ENCODE measurements around the gene MYBPC2.
"Not testable (repeated sequence)": the region's sequence is repeated elsewhere in the genome, so short reads cannot be mapped to it uniquely, and the experiment has no call there.

The MYBPC2 gene

DNA sequence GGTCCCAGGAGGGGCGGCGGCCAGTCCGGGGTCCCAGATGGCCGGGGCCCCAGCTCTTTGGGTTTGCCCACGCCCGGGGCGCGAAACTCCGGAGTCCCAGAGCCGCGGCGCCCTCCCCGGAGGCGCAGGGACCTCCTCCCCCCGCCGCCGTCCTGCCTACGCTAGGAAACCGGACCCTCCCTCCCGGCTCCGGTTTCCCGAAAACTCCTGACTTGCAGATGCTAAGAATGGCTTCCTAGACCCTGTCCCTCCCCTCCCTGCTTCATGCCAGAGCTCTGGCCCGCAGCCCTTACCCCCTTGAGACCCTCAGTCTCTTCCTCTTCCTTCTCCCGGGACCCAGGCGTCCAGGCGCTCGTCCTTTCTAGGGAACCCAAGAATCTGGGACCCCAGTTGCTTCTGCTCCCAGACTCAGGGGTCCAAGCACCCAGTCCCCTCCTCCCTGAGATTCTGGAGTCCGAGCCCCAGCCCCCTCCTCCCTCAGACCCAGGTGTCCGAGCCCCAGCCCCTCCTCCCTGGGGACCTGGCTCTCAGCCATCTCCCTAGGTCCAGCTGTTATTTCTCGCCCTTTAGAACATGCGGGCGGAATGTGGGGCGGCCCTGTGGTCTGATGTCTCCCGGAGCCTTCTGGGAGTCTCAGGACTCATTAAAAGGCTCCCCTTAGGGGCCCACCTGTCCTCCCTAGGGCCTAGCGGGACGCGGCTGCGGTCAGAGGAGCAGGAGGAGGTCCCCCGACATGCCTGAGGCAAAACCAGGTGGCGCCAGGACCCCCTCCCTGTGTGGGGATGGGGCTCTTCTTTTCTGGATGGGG is at the start of gene MYBPC2:
Gene MYBPC2 (plus strand): TSS at position 672 of the 808 bp plus-strand sequence. CDS start 62 bp downstream, at position 734.
- peak; percentile 15 for DNase-seq

DNA sequence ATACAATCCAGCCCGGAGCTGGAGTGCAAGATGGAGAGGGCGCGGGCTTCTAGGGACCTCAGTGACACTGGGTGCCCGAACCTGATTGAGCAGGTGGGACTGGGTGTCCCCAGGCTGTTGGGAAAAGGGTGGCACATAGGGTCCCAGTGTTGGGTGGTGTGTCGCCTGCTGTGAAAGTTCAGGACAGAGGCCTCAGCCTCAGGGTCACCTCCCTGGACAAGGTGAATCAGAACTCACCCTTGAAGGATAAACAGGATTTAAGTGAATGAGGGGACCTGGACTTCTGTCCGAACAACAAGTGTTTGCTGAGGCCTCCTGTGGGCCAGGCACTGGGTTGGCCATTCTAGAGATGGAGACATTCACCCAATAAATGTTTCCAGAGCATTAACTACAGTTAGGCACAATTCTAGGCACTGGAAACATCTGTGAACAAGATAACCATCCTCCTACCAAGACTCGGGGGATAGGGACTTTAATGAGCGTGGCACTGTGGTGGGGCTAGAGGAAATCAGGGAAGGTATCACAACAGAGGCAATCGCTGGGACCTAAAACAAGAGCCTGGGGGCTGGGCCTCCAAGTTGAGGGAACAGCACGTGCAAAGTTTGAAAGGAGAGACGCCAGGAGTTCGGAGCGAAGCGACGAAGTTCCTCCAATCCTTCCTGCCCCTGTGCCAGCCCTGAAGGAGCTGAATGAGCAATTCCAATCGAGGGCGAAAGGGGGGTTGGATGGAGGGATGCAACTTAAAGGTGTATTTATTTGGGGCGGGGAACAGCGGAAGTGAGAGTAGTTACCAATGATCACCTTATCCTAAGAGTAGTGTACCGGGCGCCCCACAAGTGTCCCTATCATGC is 49.5 kb upstream of the MYBPC2 start:
- DNase-seq: no peak

DNA sequence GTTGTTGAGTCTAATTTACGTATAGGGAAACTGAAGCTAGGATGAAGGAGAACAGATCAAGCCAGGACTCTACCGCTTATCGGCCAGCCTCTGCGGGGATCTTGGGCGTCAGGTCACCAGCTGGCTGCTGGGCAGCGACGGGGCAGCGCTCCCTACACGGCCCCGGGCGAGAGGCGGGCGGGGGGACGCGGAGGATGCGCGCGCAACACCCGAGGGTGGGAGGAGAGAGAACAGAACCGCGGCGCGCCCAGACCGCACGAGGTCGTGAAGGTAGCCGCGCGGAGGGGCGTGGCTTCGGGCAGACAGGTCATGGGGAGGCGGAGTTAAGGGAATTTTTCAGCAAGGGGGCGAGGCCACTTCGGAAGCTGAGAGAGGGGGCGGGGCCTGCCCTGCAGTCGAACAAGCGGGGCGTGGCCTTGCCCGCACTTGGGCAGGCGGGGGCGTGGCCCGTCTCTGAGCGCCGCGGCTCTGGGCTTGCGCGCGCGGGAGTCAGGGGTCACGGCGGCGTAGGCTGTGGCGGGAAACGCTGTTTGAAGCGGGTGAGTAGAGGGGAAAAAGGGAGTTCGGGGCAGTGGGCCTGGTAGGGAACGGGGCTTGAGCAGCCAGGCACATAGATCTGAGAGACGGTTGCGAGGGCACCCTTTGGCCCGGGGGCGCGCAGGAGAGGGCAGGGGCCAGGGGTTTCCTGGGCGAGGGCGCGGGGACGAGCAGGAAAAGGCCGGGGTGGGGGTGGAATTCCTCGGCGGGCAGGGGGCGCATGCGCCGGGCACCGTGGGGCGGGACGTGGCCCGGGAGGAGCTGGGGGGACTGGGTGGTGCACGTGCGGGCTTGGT is 48.6 kb upstream of the MYBPC2 start, which contains the start of gene POLD1:
Gene POLD1 (plus strand): TSS at position 496 of the 833 bp plus-strand sequence. CDS start 14,505 bp downstream, outside the sequence.
- DNase-seq: peak; percentile 97

DNA sequence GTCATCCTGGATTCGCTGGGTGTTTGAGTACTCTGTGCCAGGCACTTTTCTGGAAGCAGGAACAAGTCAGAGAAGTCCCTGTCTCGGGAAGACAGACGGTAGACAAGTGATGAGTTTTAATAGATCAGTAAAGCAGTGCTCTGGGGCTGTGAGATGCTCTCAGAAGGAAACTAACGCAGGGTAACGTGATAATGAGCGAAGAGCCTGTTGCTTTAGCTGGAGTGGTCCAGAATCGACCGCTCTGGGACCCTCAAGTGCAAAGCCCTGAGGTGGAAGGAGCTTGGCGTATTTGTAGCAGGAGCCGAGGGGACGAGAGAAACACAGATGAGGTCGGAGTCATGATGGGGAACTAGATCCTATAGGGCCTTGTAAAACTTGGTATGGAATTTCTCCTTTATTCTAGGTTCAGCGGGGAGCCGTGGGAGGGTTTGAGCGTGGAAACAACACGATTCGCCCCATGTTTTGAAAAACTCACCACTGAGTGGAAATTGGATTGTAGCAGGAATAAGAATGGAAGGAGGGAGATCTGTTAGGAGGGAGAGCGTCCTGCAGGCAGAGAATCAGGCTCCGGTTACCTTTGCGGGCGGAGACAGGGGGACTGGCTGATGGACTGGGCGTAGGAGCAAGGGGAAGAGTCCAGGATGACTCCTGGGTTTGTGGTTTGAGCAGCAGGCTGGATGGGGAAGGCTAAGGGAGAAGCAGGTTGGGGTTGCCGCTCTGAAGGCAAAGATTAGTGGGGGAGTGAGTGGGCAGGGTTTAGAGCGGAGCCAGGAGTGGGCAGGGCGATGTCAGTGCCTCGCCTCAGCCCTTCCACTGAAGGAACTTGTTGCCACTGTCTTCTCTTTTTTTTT is 47.8 kb upstream of the MYBPC2 start:
- DNase-seq: peak; percentile 65

DNA sequence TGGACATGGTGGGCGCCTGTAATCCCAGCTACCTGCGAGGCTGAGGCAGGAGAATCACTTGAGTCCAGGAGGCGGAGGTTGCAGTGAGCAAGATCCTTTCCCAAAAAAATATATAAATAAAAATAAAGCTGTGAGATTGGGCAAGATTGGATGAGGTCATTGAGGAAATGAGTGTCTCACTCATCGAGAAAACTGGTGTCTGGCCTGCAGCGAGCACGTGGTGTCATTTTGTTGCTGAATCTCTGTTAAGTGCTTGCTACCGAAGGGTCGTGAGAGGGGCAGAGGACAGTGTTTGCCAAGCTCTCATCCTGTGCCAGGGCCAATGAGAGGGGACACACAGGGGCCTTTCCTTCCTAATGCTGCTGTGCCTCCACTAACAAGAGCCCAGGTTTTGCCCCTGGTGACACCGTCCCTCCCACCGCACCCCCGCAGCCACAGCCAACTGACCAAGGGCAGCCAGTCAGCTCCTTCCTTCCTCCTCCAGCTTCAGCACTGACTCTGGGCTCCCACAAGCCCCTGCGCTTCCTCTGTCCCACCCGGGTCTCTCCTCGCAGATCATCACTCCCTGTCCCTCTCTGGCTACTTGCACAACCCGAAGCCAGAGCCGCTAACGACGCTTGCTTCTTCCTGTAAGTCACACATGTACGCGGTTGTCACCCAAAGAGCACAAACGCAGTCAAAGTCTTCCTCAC is 45.4 kb upstream of the MYBPC2 start:
- DNase-seq: no peak

DNA sequence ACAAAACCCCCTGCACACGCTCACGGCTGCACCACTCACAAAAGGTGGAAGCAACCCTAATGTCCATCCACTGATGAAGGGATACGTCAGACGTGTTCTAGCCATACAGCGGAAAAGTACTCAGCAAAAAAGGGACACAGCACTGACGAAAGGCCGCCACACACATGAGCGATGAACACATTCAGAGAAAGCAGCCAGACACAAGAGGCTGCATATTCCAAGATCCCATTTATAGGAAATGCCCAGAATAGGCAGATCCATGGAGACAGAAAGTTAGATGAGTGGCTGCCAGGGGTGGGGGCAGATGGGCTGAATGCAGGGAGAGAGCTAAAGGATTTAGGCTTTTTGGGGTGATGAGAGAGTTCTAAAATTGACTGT is 44.8 kb upstream of the MYBPC2 start:
- no peak for DNase-seq

DNA sequence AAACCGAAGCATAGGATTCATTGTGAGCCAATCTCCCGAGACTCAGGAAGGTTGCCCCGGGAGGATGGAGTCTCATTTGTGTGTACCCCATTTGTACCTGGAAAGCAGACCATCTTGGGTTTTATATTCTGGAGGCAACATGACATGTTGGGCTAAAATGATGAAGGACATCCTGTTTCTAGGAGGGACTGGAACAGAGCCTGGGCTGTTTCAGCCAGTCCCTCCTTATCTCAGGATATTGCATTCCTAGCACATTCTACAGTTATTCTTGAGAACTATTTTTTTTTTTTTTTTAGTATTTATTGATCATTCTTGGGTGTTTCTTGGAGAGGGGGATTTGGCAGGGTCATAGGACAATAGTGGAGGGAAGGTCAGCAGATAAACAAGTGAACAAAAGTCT is 42.4 kb upstream of the MYBPC2 start:
- DNase-seq: not testable (repeated sequence)

DNA sequence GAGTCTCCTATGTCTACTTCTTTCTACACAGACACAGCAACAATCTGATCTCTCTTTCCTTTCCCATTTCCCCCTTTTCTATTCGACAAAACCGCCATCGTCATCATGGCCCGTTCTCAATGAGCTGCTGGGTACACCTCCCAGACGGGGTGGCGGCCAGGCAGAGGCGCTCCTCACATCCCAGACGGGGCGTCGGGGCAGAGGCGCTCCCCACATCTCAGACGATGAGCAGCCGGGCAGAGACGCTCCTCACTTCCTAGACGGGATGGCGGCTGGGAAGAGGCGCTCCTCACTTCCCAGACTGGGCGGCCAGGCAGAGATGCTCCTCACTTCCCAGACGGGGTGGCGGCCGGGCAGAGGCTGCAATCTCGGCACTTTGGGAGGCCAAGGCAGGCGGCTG is 41.7 kb upstream of the MYBPC2 start:
- DNase-seq: not testable (repeated sequence)

DNA sequence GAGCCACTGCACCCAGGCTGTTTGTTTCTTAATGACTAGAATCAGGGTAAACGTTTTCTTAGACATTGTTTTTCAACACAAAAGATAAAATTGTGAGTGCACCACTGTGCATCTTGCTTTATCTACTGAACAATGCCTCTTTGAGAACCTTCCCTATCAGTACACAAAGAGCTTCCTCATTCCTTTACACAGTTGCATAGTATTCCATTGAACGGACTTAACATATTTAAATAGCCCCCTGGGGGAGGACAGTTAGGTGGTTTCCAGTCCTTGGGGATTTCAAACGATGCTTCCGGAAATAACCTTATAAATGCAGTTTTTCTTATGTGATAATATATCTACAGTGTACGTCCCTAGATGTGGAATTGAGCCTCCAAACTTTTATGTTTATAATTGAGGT is 39.9 kb upstream of the MYBPC2 start:
- DNase-seq: no peak

DNA sequence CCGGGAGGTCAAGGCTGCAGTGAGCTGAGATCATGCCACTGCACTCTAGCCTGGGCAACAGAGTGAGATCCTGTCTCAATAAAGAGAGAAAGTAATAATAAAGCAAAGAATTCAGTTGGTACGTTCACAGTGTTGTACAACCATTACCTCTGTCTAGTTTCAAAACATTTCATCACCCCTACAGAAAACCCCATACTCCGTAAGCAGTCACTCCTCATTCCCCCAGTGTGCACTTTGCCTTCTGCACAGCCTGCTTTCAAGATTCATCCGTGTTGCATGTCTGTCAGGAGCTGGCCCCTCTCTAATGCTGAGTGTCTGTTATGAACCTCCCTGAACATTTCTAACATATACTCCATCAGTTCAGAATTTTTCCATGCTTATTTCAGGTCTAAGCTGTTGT is 39.1 kb upstream of the MYBPC2 start:
- no peak for DNase-seq

DNA sequence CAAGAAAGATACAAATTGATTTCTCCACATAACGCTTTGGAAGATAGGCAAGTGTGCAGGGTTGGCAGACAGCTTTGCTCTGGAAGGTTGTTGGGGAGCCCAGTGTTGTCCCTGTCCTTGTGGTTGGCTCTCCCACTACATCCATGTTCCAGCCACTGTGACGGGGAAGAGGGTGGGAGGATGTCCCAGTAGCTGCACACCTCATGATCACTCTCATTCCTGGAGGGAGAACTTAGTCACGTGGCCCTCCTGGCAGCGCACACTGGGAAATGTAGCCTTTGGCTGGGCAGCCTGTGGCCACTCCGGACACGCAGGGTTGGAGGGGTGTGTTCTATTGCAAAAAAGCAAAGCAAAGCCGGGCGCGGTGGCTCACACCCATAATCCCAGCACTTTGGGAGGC is 38.7 kb upstream of the MYBPC2 start:
- DNase-seq: no peak

DNA sequence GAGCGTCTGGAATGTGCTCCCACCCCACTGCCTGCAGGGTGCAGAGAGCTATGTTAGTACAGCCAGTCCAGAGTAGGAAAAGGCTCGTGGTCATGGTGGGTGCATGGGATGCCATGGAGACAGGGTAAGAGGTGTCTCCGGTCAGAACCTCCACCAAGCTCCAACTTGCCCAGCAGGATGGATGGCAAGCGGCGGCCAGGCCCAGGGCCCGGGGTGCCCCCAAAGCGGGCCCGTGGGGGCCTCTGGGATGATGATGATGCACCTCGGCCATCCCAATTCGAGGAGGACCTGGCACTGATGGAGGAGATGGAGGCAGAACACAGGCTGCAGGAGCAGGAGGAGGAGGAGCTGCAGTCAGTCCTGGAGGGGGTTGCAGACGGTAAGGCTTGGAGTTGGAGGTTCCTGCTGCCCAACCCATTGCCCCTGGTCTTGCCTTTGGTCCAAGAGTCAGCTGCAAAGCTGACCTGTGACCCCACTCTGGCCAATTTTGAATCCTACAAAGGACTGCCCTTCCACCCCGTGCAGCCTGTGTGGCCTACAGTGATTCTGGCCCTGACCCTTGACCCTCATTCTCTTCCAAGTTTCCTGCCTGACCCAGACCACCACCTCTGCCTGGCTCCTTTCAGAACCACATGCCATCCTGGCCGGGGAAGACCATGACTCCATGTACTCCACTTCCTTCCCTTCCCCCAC is 33.9 kb upstream of the MYBPC2 start:
- DNase-seq: no peak

DNA sequence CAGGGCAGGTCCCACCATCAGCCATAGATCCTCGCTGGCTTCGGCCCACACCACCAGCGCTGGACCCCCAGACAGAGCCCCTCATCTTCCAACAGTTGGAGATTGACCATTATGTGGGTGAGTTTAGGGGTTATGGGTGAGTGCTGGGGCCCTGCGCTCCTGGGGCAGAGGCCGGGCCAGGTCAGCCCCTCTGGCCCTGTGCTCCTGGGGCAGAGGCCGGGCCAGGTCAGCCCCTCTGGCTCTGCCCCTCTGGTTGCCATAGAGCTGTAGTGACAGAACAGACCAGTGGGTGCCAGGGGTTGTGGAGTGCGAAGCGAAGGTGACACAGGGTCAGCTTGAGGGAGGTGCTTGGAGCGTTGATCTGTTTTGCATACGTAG is 33.3 kb upstream of the MYBPC2 start:
- DNase-seq: no peak

DNA sequence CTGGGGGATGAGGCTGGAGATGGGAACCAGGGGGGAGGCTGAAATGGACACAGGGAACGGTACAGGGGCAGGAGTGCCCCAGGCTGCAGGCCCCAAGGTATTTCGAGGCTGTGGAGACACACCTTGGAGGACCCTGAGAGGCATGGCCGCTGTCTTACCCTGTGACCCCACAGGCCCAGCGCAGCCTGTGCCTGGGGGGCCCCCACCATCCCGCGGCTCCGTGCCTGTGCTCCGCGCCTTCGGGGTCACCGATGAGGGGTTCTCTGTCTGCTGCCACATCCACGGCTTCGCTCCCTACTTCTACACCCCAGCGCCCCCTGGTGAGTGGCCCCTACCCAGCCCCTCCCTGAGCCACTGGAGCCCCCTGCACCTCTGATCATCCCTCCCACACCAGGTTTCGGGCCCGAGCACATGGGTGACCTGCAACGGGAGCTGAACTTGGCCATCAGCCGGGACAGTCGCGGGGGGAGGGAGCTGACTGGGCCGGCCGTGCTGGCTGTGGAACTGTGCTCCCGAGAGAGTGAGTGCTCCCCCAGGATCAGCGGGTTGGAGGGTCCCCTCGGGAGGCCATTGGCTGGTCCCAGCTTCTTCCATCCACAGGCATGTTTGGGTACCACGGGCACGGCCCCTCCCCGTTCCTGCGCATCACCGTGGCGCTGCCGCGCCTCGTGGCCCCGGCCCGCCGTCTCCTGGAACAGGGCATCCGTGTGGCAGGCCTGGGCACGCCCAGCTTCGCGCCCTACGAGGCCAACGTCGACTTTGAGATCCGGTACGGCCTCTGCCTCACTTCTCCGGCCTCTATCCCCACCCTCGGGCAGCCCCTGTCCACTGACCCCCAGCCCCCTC is 30.9 kb upstream of the MYBPC2 start:
- no peak for DNase-seq

DNA sequence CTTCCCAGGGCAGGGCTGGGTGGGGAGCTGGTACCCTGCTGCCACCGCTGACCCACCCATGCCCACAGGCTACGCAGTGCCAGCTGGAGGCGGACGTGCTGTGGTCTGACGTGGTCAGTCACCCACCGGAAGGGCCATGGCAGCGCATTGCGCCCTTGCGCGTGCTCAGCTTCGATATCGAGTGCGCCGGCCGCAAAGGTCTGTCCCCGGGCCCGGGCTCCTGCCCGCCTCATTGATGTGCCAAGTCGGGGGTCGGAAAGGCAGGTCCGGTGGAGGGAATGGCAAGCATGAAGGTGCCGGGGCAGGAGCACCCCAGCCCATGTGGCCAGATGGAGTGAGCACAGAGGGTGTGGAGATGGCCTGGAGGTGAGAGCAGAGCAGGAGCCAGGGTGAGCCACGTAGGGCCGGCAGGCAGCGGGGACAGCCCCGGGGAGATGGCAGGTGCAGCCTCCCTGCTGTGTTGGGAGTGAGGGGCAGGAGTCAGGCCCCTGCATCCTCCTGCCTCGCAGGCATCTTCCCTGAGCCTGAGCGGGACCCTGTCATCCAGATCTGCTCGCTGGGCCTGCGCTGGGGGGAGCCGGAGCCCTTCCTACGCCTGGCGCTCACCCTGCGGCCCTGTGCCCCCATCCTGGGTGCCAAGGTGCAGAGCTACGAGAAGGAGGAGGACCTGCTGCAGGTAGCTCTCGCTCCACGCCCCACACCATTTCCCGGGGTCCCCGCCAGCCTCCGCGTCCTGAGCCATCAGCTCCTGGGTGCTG is 30.0 kb upstream of the MYBPC2 start:
- no peak for DNase-seq

DNA sequence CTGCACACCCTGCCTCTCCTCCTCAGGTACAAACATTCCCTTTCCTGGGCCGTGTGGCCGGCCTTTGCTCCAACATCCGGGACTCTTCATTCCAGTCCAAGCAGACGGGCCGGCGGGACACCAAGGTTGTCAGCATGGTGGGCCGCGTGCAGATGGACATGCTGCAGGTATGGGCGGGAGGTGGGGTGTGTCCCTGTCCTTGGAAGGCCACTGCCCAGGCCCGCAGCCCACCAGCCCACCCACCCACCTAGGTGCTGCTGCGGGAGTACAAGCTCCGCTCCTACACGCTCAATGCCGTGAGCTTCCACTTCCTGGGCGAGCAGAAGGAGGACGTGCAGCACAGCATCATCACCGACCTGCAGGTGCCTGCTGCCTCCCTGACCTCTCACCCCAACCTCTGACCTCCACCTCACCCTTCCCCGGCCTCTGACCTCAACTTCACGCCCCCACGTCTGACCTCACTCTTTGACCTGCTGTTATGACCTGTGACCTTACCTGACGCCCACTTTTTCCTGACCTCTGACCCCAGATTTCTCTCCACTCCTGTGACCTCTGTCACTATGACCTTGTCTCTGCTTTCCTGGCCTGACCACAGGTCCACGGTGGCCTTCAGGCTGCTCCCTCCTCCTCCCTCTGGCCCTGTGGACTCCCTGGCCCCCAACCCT is 26.4 kb upstream of the MYBPC2 start:
- no peak for DNase-seq

DNA sequence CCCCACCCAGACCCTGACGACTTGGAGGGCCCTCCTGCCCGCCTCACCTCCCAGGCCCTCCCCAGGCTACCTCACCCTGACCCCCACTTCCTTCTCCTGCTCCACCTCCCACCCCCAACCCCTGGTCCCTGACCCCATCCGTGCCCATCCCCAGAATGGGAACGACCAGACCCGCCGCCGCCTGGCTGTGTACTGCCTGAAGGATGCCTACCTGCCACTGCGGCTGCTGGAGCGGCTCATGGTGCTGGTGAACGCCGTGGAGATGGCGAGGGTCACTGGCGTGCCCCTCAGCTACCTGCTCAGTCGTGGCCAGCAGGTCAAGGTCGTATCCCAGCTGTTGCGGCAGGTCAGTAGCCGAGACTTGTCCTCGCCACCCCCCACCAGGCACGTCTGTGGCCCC is 25.9 kb upstream of the MYBPC2 start:
- no peak for DNase-seq

DNA sequence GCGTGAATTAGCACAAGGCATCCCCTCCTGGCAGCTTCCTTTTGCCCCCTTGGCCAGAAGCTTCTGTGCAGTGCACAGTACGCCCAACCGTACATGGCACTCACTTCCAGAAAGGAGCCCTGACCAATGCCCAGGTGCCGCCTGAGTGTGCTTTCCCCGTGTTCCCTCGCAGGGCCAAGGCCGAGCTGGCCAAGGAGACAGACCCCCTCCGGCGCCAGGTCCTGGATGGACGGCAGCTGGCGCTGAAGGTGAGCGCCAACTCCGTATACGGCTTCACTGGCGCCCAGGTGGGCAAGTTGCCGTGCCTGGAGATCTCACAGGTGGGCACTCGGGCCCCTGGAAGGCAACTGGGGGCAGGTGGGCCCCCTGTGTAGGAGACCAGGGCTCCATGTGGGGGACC is 23.3 kb upstream of the MYBPC2 start:
- DNase-seq: no peak

DNA sequence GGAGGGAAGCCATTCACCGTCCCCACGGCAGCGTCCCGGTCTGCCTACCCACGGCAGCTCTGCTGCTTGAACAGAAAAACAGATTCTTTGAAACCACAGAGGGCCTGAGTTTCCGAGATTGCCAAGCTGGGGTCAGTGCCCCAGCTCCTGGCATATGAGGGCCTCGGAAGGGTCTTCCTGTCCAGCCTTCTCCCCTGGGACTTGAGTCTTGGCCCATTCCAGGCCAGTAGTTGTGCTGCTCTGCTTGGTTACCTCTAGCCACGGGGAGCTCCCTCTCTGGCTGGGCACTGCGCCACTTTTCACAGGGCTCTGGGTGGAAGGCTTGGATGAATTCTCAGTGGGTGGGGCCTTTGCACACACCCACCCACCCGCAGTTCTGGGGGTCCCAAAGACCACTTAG is 22.6 kb upstream of the MYBPC2 start:
- DNase-seq: no peak

All from DMS79 treated with DMSO at 0.1 percent for 48 hours (cell line).